Measurements from ENCODE around the gene P2RX1.

P2RX1 gene

DNA sequence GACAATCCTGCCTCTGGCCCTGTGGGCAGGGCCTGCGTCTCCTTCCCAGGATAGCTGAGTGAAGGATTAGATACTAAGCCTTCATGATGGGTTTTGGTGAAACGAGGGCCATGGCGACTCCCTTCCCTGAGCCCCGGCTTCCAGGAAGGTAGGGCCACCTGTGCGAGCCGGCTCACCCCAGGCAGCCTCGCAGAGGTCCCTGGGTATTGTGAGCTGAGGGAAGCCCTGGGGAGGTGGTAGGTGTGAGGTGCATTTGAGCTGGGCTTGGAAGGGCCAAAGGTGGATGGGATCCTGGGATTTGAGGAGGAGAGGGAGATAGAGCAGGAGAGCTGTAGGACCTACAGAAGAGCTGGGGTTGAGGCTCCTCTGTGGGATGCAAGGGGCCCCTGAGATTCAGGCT is 6.5 kb upstream of the P2RX1 start:
- Histone ChIP-seq H3K4me3 (ENCODE audit: low read depth, low read length) (no peak overlapping the region), H4K8ac (ENCODE audit: low read depth, low read length) (no peak overlapping the region), H3K79me2 (ENCODE audit: control insufficient read depth, insufficient read depth, low read length, poor library complexity) (no peaks in the 10 kb centered on the region), H2AK5ac (ENCODE audit: low read length) (no peak overlapping the region), H3K36me3 (ENCODE audit: control insufficient read depth in 1 of 2, insufficient read depth in 2 of 2, low read length in 2 of 2) (no peaks in the 10 kb centered on the region), H3K27me3 (ENCODE audit: insufficient read depth, low read length) (no peaks in the 10 kb centered on the region), H3K23ac (ENCODE audit: low read length) (no peak overlapping the region), H4K12ac (ENCODE audit: low read depth, low read length) (no peak overlapping the region), H3K79me1 (ENCODE audit: low read length) (no peaks in the 10 kb centered on the region), H3K4me1 (ENCODE audit: control insufficient read depth in 1 of 2, insufficient read depth in 2 of 2, low read length in 2 of 2) (peaks cover 5 to 6% of the 10 kb centered on the region in 2 experiments), H2BK12ac (ENCODE audit: low read length) (no peak overlapping the region), H3K18ac (ENCODE audit: low read length) (no peak overlapping the region), H4K91ac (ENCODE audit: low read depth, low read length) (no peak overlapping the region), H3K9me3 (ENCODE audit: insufficient read depth, low read depth, low read length) (no peaks in the 10 kb centered on the region), H2AFZ (ENCODE audit: insufficient read depth, low read length, poor library complexity) (no peak overlapping the region), H3K4ac (ENCODE audit: low read depth, low read length) (no peak overlapping the region), H2BK5ac (ENCODE audit: low read depth, low read length, poor library complexity) (no peak overlapping the region), H3K4me2 (ENCODE audit: low read length) (no peak overlapping the region), H3K9ac (ENCODE audit: low read length) (no peak overlapping the region), H3K14ac (ENCODE audit: low read length) (no peak overlapping the region), H2BK120ac (ENCODE audit: insufficient read depth, low read length, poor library complexity) (no peak overlapping the region), H3K27ac (ENCODE audit: low read depth, low read length) (no peak overlapping the region)
- WGBS (ENCODE audit: extremely low coverage, insufficient coverage, insufficient read length), result no CpG with 5 or more reads among the region's 7 CpGs
- DNase-seq, result no peak

DNA sequence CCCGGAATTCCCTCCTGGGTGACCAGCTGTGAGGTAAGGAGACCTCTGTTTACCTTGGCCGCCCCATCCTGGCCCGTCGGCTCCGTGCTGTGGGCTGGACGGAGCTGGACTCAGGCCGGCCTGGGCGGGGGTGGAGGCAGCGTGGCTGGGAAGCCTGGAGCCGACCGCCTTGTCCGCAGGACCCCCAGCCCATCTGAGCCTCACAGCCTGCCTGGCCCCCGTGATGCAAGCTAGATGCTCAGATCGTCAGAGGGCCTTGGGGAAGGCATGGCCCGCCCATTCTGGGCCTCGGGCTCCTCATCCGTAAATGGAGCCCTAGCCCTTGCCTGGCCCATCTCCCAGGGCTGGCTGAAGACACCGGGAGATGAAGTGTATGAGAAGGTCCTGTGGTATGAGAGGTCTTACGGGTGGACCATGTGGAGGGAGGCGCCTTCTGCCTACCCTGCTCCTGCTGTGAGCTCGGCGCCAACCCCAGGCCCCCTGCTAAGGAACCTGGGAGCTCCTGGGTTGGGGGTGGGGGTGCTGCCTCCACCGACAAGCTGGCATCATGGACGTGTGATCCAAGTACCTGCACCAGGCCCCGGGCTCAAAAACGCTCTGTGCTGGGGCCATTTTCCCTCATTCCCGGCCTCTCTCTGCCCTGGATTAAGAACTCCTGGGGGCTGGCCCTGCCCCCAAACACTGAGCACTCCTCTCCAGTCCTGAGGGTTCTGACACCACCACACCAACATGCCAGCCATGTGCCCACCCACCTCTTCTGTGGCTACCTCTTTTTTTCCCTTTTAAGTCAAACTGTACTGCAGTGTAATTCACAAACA is 5.4 kb upstream of the P2RX1 start:
- Histone ChIP-seq H4K12ac (ENCODE audit: low read depth, low read length) (no peak overlapping the region), H3K14ac (ENCODE audit: low read length) (no peak overlapping the region), H3K9me3 (ENCODE audit: insufficient read depth, low read depth, low read length) (no peaks in the 10 kb centered on the region), H3K4me1 (ENCODE audit: control insufficient read depth in 1 of 2, insufficient read depth in 2 of 2, low read length in 2 of 2) (no peaks in the 10 kb centered on the region), H3K4me2 (ENCODE audit: low read length) (no peak overlapping the region), H3K27ac (ENCODE audit: low read depth, low read length) (no peak overlapping the region), H3K27me3 (ENCODE audit: insufficient read depth, low read length) (no peaks in the 10 kb centered on the region), H3K18ac (ENCODE audit: low read length) (no peak overlapping the region), H3K36me3 (ENCODE audit: control insufficient read depth in 1 of 2, insufficient read depth in 2 of 2, low read length in 2 of 2) (no peaks in the 10 kb centered on the region), H3K4me3 (ENCODE audit: low read depth, low read length) (no peak overlapping the region), H3K4ac (ENCODE audit: low read depth, low read length) (no peak overlapping the region), H2BK120ac (ENCODE audit: insufficient read depth, low read length, poor library complexity) (no peak overlapping the region), H3K79me2 (ENCODE audit: control insufficient read depth, insufficient read depth, low read length, poor library complexity) (no peaks in the 10 kb centered on the region), H2AK5ac (ENCODE audit: low read length) (no peak overlapping the region), H3K79me1 (ENCODE audit: low read length) (no peaks in the 10 kb centered on the region), H2BK12ac (ENCODE audit: low read length) (no peak overlapping the region), H2BK5ac (ENCODE audit: low read depth, low read length, poor library complexity) (no peak overlapping the region), H3K9ac (ENCODE audit: low read length) (no peak overlapping the region), H4K8ac (ENCODE audit: low read depth, low read length) (no peak overlapping the region), H4K91ac (ENCODE audit: low read depth, low read length) (no peak overlapping the region), H3K23ac (ENCODE audit: low read length) (no peak overlapping the region), H2AFZ (ENCODE audit: insufficient read depth, low read length, poor library complexity) (no peak overlapping the region)
- WGBS (ENCODE audit: extremely low coverage, insufficient coverage, insufficient read length), result no CpG with 5 or more reads among the region's 27 CpGs
- DNase-seq, result no peak

- no peaks in the 10 kb centered on the region for H3K9me3 ChIP-seq (ENCODE audit: insufficient read depth, low read depth, low read length)
- H3K4ac ChIP-seq (ENCODE audit: low read depth, low read length), result no peak overlapping the region
- no peak overlapping the region for H4K91ac ChIP-seq (ENCODE audit: low read depth, low read length)
- no peak overlapping the region for H3K4me2 ChIP-seq (ENCODE audit: low read length)
- H2AK5ac ChIP-seq (ENCODE audit: low read length), result no peak overlapping the region
- no peak overlapping the region for H2BK12ac ChIP-seq (ENCODE audit: low read length)
- H3K79me2 ChIP-seq (ENCODE audit: control insufficient read depth, insufficient read depth, low read length, poor library complexity), result no peaks in the 10 kb centered on the region
- H3K4me1 ChIP-seq (ENCODE audit: control insufficient read depth in 1 of 2, insufficient read depth in 2 of 2, low read length in 2 of 2), result no peaks in the 10 kb centered on the region
- no peak overlapping the region for H3K18ac ChIP-seq (ENCODE audit: low read length)
- H3K14ac ChIP-seq (ENCODE audit: low read length), result no peak overlapping the region
- H3K9ac ChIP-seq (ENCODE audit: low read length), result no peak overlapping the region
- H4K8ac ChIP-seq (ENCODE audit: low read depth, low read length), result no peak overlapping the region
- H2AFZ ChIP-seq (ENCODE audit: insufficient read depth, low read length, poor library complexity), result no peak overlapping the region
- H4K12ac ChIP-seq (ENCODE audit: low read depth, low read length), result no peak overlapping the region
- H2BK5ac ChIP-seq (ENCODE audit: low read depth, low read length, poor library complexity), result no peak overlapping the region
- H2BK120ac ChIP-seq (ENCODE audit: insufficient read depth, low read length, poor library complexity), result no peak overlapping the region
- H3K36me3 ChIP-seq (ENCODE audit: control insufficient read depth in 1 of 2, insufficient read depth in 2 of 2, low read length in 2 of 2), result no peaks in the 10 kb centered on the region
- H3K23ac ChIP-seq (ENCODE audit: low read length), result no peak overlapping the region
- no peaks in the 10 kb centered on the region for H3K27me3 ChIP-seq (ENCODE audit: insufficient read depth, low read length)
- WGBS (ENCODE audit: extremely low coverage, insufficient coverage, insufficient read length), result no CpG with 5 or more reads among the region's 16 CpGs
- DNase-seq, result no peak
- no peak overlapping the region for H3K4me3 ChIP-seq (ENCODE audit: low read depth, low read length)
- no peak overlapping the region for H3K27ac ChIP-seq (ENCODE audit: low read depth, low read length)
- no peaks in the 10 kb centered on the region for H3K79me1 ChIP-seq (ENCODE audit: low read length)
Observed at GRCh38 chr17:3921006-3921405, 4.7 kb upstream of the P2RX1 start.

GRCh38 chr17:3919123-3919624 is 2.9 kb upstream of the P2RX1 start:
- Histone ChIP-seq H2BK5ac (ENCODE audit: low read depth, low read length, poor library complexity) (no peak overlapping the region), H4K12ac (ENCODE audit: low read depth, low read length) (no peak overlapping the region), H3K4me2 (ENCODE audit: low read length) (no peak overlapping the region), H4K8ac (ENCODE audit: low read depth, low read length) (no peak overlapping the region), H3K4me3 (ENCODE audit: low read depth, low read length) (no peak overlapping the region), H2BK120ac (ENCODE audit: insufficient read depth, low read length, poor library complexity) (no peak overlapping the region), H3K4ac (ENCODE audit: low read depth, low read length) (no peak overlapping the region), H3K23ac (ENCODE audit: low read length) (no peak overlapping the region), H3K27me3 (ENCODE audit: insufficient read depth, low read length) (no peaks in the 10 kb centered on the region), H2AFZ (ENCODE audit: insufficient read depth, low read length, poor library complexity) (no peak overlapping the region), H3K36me3 (ENCODE audit: control insufficient read depth in 1 of 2, insufficient read depth in 2 of 2, low read length in 2 of 2) (no peaks in the 10 kb centered on the region), H3K9ac (ENCODE audit: low read length) (no peak overlapping the region), H3K27ac (ENCODE audit: low read depth, low read length) (no peak overlapping the region), H3K79me1 (ENCODE audit: low read length) (no peaks in the 10 kb centered on the region), H3K18ac (ENCODE audit: low read length) (no peak overlapping the region), H3K79me2 (ENCODE audit: control insufficient read depth, insufficient read depth, low read length, poor library complexity) (no peaks in the 10 kb centered on the region), H2AK5ac (ENCODE audit: low read length) (no peak overlapping the region), H3K14ac (ENCODE audit: low read length) (no peak overlapping the region), H3K4me1 (ENCODE audit: control insufficient read depth in 1 of 2, insufficient read depth in 2 of 2, low read length in 2 of 2) (no peaks in the 10 kb centered on the region), H4K91ac (ENCODE audit: low read depth, low read length) (no peak overlapping the region), H2BK12ac (ENCODE audit: low read length) (no peak overlapping the region), H3K9me3 (ENCODE audit: insufficient read depth, low read depth, low read length) (no peaks in the 10 kb centered on the region)
- no CpG with 5 or more reads among the region's 22 CpGs for WGBS (ENCODE audit: extremely low coverage, insufficient coverage, insufficient read length)
- no peak for DNase-seq

Measured in trophoblast cell (in vitro differentiated cells and primary cell).